Measurements from ENCODE around the gene FNDC8.
"Not testable (repeated sequence)": the region's sequence is repeated elsewhere in the genome, so short reads cannot be mapped to it uniquely, and the experiment has no call there.

Gene FNDC8

GRCh38 chr17:35144840-35145239 is 23.4 kb downstream of the FNDC8 start:
- DNase-seq = no peak

GRCh38 chr17:35146214-35146833 is 24.9 kb downstream of the FNDC8 start:
- no peak for DNase-seq

- DNase-seq = no peak
Measured at GRCh38 chr17:35147375-35147905, 26.0 kb downstream of the FNDC8 start, which contains the start of gene UNC45B. UNC45B (plus strand) TSS chr17:35147817; CDS start chr17:35148264, 447 bp downstream.

GRCh38 chr17:35148144-35148543 is 26.7 kb downstream of the FNDC8 start:
- DNase-seq = no peak

GRCh38 chr17:35149941-35150340 is 28.5 kb downstream of the FNDC8 start:
- no peak for DNase-seq

- not testable (repeated sequence) for DNase-seq
Measured at GRCh38 chr17:35151080-35151479, 29.7 kb downstream of the FNDC8 start.

GRCh38 chr17:35152421-35153140 is 31.2 kb downstream of the FNDC8 start:
- DNase-seq = no peak

GRCh38 chr17:35154196-35155165 is 33.1 kb downstream of the FNDC8 start:
- no peak for DNase-seq

- no peak for DNase-seq
Measured at GRCh38 chr17:35155246-35155645, 33.8 kb downstream of the FNDC8 start.

- DNase-seq = no peak
Measured at GRCh38 chr17:35159940-35160339, 38.5 kb downstream of the FNDC8 start.

- peak; percentile 62 for DNase-seq
Measured at GRCh38 chr17:35160354-35161201, 39.2 kb downstream of the FNDC8 start.

- DNase-seq = peak; percentile 60
Measured at GRCh38 chr17:35161281-35161761, 39.9 kb downstream of the FNDC8 start.

GRCh38 chr17:35162755-35163154 is 41.3 kb downstream of the FNDC8 start:
- no peak for DNase-seq

GRCh38 chr17:35163886-35164285 is 42.5 kb downstream of the FNDC8 start:
- no peak for DNase-seq

- no peak for DNase-seq
Measured at GRCh38 chr17:35164716-35165115, 43.3 kb downstream of the FNDC8 start.

- DNase-seq = no peak
Measured at GRCh38 chr17:35166526-35166925, 45.1 kb downstream of the FNDC8 start.

- no peak for DNase-seq
Measured at GRCh38 chr17:35167046-35167445, 45.6 kb downstream of the FNDC8 start.

- DNase-seq = no peak
Measured at GRCh38 chr17:35167666-35168065, 46.3 kb downstream of the FNDC8 start.

- no peak for DNase-seq
Measured at GRCh38 chr17:35169835-35170363, 48.5 kb downstream of the FNDC8 start.

GRCh38 chr17:35170968-35171771 is 49.8 kb downstream of the FNDC8 start:
- DNase-seq = peak; percentile 66

GRCh38 chr17:35171834-35172233 is 50.4 kb downstream of the FNDC8 start:
- peak; percentile 54 for DNase-seq
